Endothelial cell of umbilical vein (primary cell): ENCODE results near the gene TMPRSS4.

ENCODE experiments used
- CTCF ChIP-seq, 2 donors: IDR thresholded peaks; 1 replicate in 1 of 2; 2 replicates in 1 of 2; pipeline ENCODE4 v1.5.1; 2011; ENCODE audit warnings: low read length in 2 of 2, mild to moderate bottlenecking in 2 of 2, moderate library complexity in 2 of 2, control low read depth in 1 of 2, inconsistent platforms in 1 of 2, low read depth in 1 of 2; ENCODE audit not compliant: insufficient read depth in 1 of 2; ENCODE audit errors: extremely low read depth in 1 of 2
- EZH2 ChIP-seq: IDR thresholded peaks from 2 replicates; pipeline ENCODE4 v1.6.1; 2012; ENCODE audit warnings: borderline replicate concordance, low read depth, mild to moderate bottlenecking, moderate library complexity, low read length, inconsistent platforms; ENCODE audit not compliant: severe bottlenecking
- GATA2 ChIP-seq: IDR thresholded peaks from 2 replicates; pipeline ENCODE4 v1.7.0; 2011; ENCODE audit warnings: low read depth, mild to moderate bottlenecking, moderate library complexity, mixed read lengths, low read length; ENCODE audit not compliant: insufficient read length, insufficient read depth
- JUN ChIP-seq: IDR thresholded peaks from 2 replicates; pipeline ENCODE4 v1.6.1; 2011; ENCODE audit warnings: borderline replicate concordance, low read depth; ENCODE audit not compliant: insufficient read length, insufficient read depth
- MYC ChIP-seq: IDR thresholded peaks from one replicate; pipeline ENCODE4 v1.6.1; 2011; ENCODE audit warnings: mild to moderate bottlenecking, low read depth, low read length
- POLR2A ChIP-seq: IDR thresholded peaks from 2 replicates; pipeline ENCODE4 v1.6.1; 2012; ENCODE audit warnings: low read depth, mild to moderate bottlenecking, control low read depth, low read length
- POLR2AphosphoS5 ChIP-seq: IDR thresholded peaks from 2 replicates; pipeline ENCODE4 v1.6.1; 2012; ENCODE audit warnings: low read depth, mild to moderate bottlenecking, control low read depth, low read length, moderate library complexity; ENCODE audit not compliant: insufficient read depth

GRCh38 chr11:118046051-118046963 is 30.6 kb upstream of the TMPRSS4 start:
- TF ChIP-seq POLR2AphosphoS5: no peak
- no peak for TF ChIP-seq CTCF (IDR thresholded peaks at IDR 0.05; ENCODE audit: extremely low read depth in 1 of 2, insufficient read depth in 1 of 2, low read depth in 1 of 2, low read length in 2 of 2)
- no peak for TF ChIP-seq GATA2
- no peak for TF ChIP-seq POLR2A
- no peak for TF ChIP-seq JUN
- TF ChIP-seq MYC: no peak
- TF ChIP-seq EZH2: no peak
